Osteocyte (in vitro differentiated cells): ENCODE measurements around the gene TP53BP1. TPM values are rescaled to one million over a fixed set of nuclear protein-coding genes. Genes with fewer than 3 reads are reported as not detected.

Experiments used
- DNase-seq: peaks from one replicate; pipeline ENCODE4 v3.0.0; 2021; ENCODE audit warnings: mixed read lengths; ENCODE audit not compliant: unreplicated experiment; ENCODE audit errors: extremely low spot score
- H3K27ac Mint-ChIP-seq: one replicate; pipeline ENCODE4 v1.8.0; 2021; ENCODE audit warnings: mild to moderate bottlenecking, mixed read lengths; ENCODE audit not compliant: unreplicated experiment
- H3K27me3 Mint-ChIP-seq: one replicate; pipeline ENCODE4 v1.8.0; 2021; ENCODE audit warnings: mixed read lengths; ENCODE audit not compliant: unreplicated experiment
- H3K36me3 Mint-ChIP-seq: one replicate; pipeline ENCODE4 v1.8.0; 2021; ENCODE audit warnings: mixed read lengths; ENCODE audit not compliant: unreplicated experiment
- H3K4me1 Mint-ChIP-seq: one replicate; pipeline ENCODE4 v1.8.0; 2021; ENCODE audit warnings: mixed read lengths; ENCODE audit not compliant: unreplicated experiment
- H3K4me3 Mint-ChIP-seq: one replicate; pipeline ENCODE4 v1.8.0; 2021; ENCODE audit warnings: mild to moderate bottlenecking, moderate library complexity, mixed read lengths; ENCODE audit not compliant: unreplicated experiment
- H3K9me3 Mint-ChIP-seq: one replicate; pipeline ENCODE4 v1.8.0; 2021; ENCODE audit warnings: mixed read lengths; ENCODE audit not compliant: unreplicated experiment
- total RNA-seq: library from RNA; stranded (reverse); gene quantifications from 2 replicates; pipeline ENCODE4 v1.2.1, GENCODE V29; 2021
- TF ChIP-seq, protein P1 (sequence below): fragments of 200-600 bp; sonication (generic); IDR thresholded peaks from 2 replicates; pipeline ENCODE4 v1.5.0; 2021; ENCODE audit warnings: antibody characterized with exemption, mild to moderate bottlenecking, moderate library complexity

Gene TP53BP1
- total RNA-seq, 1 donor from 2014 or later: 61.2 TPM

DNA sequence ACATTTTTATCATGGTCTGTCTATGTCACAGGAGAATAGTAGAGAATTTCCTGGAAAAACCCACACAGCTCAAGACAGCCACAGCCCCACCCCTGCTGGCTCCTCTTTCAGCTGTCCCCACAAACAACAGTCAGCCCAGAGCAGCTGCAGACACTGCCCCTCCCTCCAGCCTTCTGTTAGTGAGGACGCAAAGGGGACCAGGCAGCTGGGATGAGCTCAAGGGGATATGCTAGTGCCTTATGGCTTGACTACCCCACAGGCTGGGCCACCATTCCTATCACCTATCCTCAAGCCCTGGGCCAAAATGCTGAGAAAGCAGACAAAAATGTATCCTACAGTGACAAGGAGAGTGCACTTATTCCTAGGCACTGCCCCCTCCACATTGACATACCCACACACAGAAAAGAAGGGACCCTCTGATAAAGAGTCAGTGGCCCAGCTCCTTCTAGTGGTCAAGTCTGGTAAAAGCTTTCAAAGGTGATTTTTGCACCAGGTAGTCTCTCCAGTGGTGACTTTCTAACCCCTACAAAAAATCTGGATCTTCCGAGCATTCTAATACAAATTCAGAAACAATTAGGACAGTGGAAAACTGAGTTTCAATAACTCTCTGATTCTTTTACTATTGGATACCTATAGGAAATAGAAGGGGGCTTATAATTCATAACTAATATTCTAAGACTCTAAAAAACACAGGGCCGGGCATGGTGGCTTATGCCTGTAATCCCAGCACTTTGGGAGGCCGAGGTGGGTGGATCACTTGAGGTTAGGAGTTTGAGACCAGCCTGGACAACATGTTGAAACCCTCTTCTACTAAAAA, 21.5 kb upstream of the TP53BP1 start:
- Mint-ChIP-seq H3K4me3 (no peak overlapping the region), H3K27me3 (no peaks in the 10 kb centered on the region), H3K4me1 (peaks cover 66% of the 10 kb centered on the region), H3K36me3 (no peaks in the 10 kb centered on the region), H3K27ac (peak overlapping the region; percentile 45), H3K9me3 (no peaks in the 10 kb centered on the region)
- TF ChIP-seq, protein P1, sequence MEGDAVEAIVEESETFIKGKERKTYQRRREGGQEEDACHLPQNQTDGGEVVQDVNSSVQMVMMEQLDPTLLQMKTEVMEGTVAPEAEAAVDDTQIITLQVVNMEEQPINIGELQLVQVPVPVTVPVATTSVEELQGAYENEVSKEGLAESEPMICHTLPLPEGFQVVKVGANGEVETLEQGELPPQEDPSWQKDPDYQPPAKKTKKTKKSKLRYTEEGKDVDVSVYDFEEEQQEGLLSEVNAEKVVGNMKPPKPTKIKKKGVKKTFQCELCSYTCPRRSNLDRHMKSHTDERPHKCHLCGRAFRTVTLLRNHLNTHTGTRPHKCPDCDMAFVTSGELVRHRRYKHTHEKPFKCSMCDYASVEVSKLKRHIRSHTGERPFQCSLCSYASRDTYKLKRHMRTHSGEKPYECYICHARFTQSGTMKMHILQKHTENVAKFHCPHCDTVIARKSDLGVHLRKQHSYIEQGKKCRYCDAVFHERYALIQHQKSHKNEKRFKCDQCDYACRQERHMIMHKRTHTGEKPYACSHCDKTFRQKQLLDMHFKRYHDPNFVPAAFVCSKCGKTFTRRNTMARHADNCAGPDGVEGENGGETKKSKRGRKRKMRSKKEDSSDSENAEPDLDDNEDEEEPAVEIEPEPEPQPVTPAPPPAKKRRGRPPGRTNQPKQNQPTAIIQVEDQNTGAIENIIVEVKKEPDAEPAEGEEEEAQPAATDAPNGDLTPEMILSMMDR: peak; percentile 65
- DNase-seq: no peak

DNA sequence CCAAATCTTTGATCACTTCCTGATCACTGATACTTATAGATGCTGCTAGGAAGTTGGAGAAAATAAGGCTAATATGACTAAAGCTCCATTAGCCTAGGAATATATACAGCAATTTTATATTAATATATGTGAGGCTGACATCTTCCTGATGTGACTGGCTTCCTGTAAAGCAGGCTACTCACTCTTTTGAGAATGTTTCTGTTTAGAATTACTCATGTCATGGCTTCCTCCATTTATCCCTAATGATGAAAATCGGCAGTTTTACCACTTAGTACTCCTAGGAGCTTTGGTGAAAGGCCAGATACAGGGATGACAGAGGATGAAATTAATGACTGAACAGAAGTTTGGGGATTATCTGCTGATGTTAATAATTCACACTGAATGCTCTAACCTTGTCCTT, 20.6 kb upstream of the TP53BP1 start:
- DNase-seq: no peak
- no peak overlapping the region for H3K4me3 Mint-ChIP-seq
- H3K27me3 Mint-ChIP-seq: no peaks in the 10 kb centered on the region
- no peaks in the 10 kb centered on the region for H3K9me3 Mint-ChIP-seq
- TF ChIP-seq, protein P1: no peak
- H3K4me1 Mint-ChIP-seq: peaks cover 65% of the 10 kb centered on the region
- H3K27ac Mint-ChIP-seq: peak overlapping the region; percentile 45
- no peaks in the 10 kb centered on the region for H3K36me3 Mint-ChIP-seq

DNA sequence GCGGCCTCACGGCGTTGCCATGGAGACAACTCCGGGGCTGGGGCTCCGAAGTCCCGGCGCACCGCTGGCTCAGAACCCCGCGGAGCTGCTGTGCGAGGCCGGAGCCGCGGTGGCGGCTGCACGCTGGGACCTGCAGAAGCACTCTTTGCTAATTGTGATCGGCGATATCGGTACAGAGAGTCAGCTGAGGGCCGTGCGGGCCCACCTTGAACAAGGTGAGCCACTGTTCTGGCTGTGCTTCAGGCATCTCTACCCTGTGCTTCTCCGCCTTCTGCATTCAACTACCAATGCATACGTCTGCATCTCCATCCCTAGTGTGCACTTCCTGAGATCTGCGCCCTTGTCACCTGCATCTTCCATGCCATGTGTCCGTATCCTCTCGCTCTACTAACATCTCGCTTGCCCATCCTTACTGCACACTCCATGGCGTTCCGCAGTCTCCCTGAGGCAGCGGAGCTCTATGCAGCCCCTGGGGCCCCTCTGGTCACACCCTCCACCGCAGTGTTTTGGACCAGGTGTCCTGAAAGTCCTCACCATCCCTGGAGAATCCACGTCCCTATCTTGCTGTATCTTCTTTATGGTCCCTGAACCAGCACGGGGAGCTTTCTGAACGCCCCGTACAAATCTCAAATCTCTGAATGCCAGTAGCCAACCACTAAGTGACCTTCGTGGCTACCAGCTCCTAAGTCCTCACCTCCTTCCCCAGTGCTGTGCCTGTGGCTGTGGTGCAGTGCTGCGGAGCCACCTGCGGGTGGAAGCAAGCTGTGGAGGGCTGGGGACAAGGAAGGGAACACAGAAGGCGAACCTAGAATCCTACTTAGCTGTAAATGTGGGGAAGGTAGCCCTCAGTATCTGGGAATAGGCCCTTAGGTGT, 18.3 kb upstream of the TP53BP1 start:
- TF ChIP-seq, protein P1: peak; percentile 16
- no peak for DNase-seq
- Mint-ChIP-seq H3K9me3 (no peaks in the 10 kb centered on the region), H3K4me1 (peaks cover 43% of the 10 kb centered on the region), H3K4me3 (peak overlapping the region; percentile 78), H3K36me3 (no peaks in the 10 kb centered on the region), H3K27ac (peak overlapping the region; percentile 87), H3K27me3 (no peaks in the 10 kb centered on the region)

GRCh38 chr15:43510200-43511011, 17.4 kb upstream of the TP53BP1 start:
- no peaks in the 10 kb centered on the region for H3K9me3 Mint-ChIP-seq
- no peaks in the 10 kb centered on the region for H3K36me3 Mint-ChIP-seq

More at GRCh38 chr15:43510200-43511011, 17.4 kb upstream of the TP53BP1 start:
- peak overlapping the region; percentile 78 for H3K4me3 Mint-ChIP-seq
- TF ChIP-seq, protein P1: peak; percentile 56
- peak overlapping the region; percentile 99 for H3K27ac Mint-ChIP-seq
- peaks cover 43% of the 10 kb centered on the region for H3K4me1 Mint-ChIP-seq
- H3K27me3 Mint-ChIP-seq: no peaks in the 10 kb centered on the region
- peak; percentile 99 for DNase-seq
